ENCODE data around the gene GNAI3. TPM values are rescaled to one million over a fixed set of nuclear protein-coding genes. Genes with fewer than 3 reads are reported as not detected.

The GNAI3 gene
- total and polyA plus RNA-seq, 2 donors (not counting 3 experiments of a cell fraction or from before 2014, with no cell fraction given): 5.0 to 14.0 TPM

DNA sequence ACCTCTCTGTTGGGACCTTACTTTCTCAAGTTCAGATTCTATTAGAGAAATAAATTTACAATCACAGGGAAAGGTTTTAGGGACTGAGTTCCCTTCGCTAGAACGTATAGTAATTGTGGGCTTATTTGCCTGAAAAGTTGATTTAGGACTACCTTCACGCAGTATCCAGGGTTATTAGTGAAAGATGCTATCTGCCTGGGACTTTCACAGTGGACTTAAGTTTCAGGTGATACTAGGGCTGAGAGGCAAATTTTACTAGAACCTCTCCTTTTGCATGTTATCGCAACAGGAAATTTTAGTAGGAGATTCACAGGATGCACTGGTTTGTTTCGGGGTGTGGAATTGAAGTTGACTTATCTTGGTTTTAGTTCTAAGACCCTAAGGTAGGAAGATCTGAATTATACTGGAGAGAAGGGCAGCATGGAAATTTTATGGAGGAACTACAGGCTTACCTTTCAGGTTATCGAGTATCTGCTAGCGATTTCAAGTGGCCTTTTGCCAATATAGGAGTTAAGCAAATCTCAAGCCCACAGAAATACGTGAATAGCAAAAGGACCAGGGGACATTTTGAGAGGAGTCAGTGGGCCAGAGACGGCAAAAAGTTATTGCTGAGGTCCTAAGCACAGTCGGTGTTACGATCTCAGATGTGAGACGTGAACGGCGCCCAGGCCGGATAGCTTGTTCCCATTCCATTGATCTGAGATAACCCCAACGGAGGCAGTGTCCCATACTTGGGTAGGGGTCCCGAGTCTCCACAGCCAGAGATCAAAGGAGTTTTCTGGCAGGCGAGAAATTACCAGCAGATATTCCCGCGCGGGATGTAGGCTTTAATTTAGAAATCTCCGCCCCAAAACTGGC lies 723 bp upstream of the GNAI3 start:
- POLR2A ChIA-PET: interaction anchor here (1.2 to 2.1 kb wide), 5 partner anchors 12 to 93 kb away, joined by 3 to 12 read pairs (median 7); no protein-coding TSS in a partner anchor
- intact Hi-C loops (cut with micrococcal nuclease) (loop anchor here (1.0 to 10.0 kb wide), 4 partner anchors 34 to 437 kb away; partner anchors contain the start of gene AHCYL1), dilution Hi-C loops (cut with MboI; ENCODE audit: extremely low pct_ligation_motif_present, low sequenced_read_pairs) (no loop called here)
- DNase-seq (ENCODE audit: low read depth, low spot score) (peak; percentile 51), FAIRE-seq (no peak)
- H2AFZ ChIP-seq (ENCODE audit: low read depth, low read length): peak overlapping the region; percentile 2
- H3K27me3 ChIP-seq (ENCODE audit: control insufficient read depth in 2 of 2, insufficient read depth in 2 of 2, low read length in 2 of 2): peaks cover 0 to 2% of the 10 kb centered on the region in 2 experiments
- TF ChIP-seq POLR2A (IDR thresholded peaks at IDR 0.05; ENCODE audit: low read depth, low read length) (no peak), FOS (IDR thresholded peaks at IDR 0.05; ENCODE audit: borderline replicate concordance, insufficient read depth, low read length) (no peak), GATA2 (IDR thresholded peaks at IDR 0.05; ENCODE audit: insufficient read depth, insufficient read length, low read depth, low read length) (peak; percentile 6), MYC (IDR thresholded peaks at IDR 0.05; ENCODE audit: low read depth, low read length) (no peak), POLR2AphosphoS5 (IDR thresholded peaks at IDR 0.05; ENCODE audit: insufficient read depth, low read depth, low read length) (no peak)
- peaks cover 4% of the 10 kb centered on the region for H4K20me1 ChIP-seq (replicated peaks; ENCODE audit: control insufficient read depth, extremely low read depth, insufficient read depth, low read length)
- no peaks in the 10 kb centered on the region for H3K9me3 ChIP-seq (replicated peaks; ENCODE audit: control insufficient read depth, insufficient read depth, low read length)
- CTCF ChIA-PET: interaction anchor here (1.0 to 4.9 kb wide), 17 partner anchors 15 to 437 kb away, joined by 3 to 565 read pairs (median 11); partner anchors contain the start of genes AHCYL1, AMPD2, GNAT2 and GSTM1
- no peaks in the 10 kb centered on the region for H3K36me3 ChIP-seq (ENCODE audit: control insufficient read depth in 2 of 2, extremely low read depth in 1 of 2, insufficient read depth in 2 of 2, low read length in 2 of 2)
- H3K9me1 ChIP-seq (replicated peaks; ENCODE audit: control insufficient read depth, extremely low read depth, insufficient read depth, low read length): peaks cover 2% of the 10 kb centered on the region
- peak overlapping the region; percentile 95 for H3K4me2 ChIP-seq (ENCODE audit: insufficient read depth, low read length)
- H3K4me1 ChIP-seq (ENCODE audit: control insufficient read depth, extremely low read depth, insufficient read depth, low read length): peaks cover 29% of the 10 kb centered on the region
- BruUV-seq (replicated peaks): TSS peak; percentile 91
- peak overlapping the region; percentile 97 for H3K9ac ChIP-seq (replicated peaks; ENCODE audit: extremely low read depth, insufficient read depth, low read length)
- H3K79me2 ChIP-seq (ENCODE audit: control insufficient read depth, insufficient read depth, low read length): peaks cover 51% of the 10 kb centered on the region
- H3K27ac ChIP-seq (ENCODE audit: insufficient read depth, low read depth, low read length): peak overlapping the region; percentile 87
- H3K4me3 ChIP-seq (replicated peaks in 1 of 3; ENCODE audit: insufficient read depth in 1 of 3, low read depth in 1 of 3, low read length in 3 of 3): peak overlapping the region; percentile 75 to 98 (median 96)

DNA sequence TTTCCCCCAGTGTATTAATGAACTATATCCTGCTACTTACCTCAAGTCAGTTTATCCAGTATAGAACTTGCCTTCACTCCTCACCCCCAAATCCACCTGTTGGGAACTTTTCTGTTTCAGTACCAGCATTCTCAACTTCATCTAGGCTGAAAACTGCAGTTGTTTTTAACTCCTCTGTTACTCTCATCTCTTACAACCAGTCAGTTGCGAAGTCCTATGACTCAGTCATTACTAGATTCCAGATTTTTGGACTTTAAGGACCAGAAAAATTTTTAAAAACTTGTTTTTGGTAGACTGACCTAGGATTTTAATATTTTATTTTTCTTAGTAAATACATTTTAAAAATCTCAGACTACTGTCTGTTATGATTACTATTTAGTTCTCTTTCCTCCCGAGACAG lies 8.1 kb downstream of the GNAI3 start:
- peaks cover 100% of the 10 kb centered on the region for H3K79me2 ChIP-seq (ENCODE audit: control insufficient read depth, insufficient read depth, low read length)
- dilution Hi-C loops (cut with MboI; ENCODE audit: extremely low pct_ligation_motif_present, low sequenced_read_pairs) (no loop called here), intact Hi-C loops (cut with micrococcal nuclease) (no loop called here)
- no peak for TF ChIP-seq FOS (IDR thresholded peaks at IDR 0.05; ENCODE audit: borderline replicate concordance, insufficient read depth, low read length)
- TF ChIP-seq, protein P1, sequence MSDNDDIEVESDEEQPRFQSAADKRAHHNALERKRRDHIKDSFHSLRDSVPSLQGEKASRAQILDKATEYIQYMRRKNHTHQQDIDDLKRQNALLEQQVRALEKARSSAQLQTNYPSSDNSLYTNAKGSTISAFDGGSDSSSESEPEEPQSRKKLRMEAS (IDR thresholded peaks at IDR 0.05; ENCODE audit: insufficient read depth, insufficient read length): no peak
- no peak for TF ChIP-seq MYC (IDR thresholded peaks at IDR 0.05; ENCODE audit: low read depth, low read length)
- TF ChIP-seq POLR2A (IDR thresholded peaks at IDR 0.05; ENCODE audit: low read depth, low read length): no peak
- no peak for TF ChIP-seq JUN (IDR thresholded peaks at IDR 0.05; ENCODE audit: borderline replicate concordance, insufficient read depth, insufficient read length, low read depth)
- no peak for TF ChIP-seq POLR2AphosphoS5 (IDR thresholded peaks at IDR 0.05; ENCODE audit: insufficient read depth, low read depth, low read length)
- no peak for TF ChIP-seq GATA2 (IDR thresholded peaks at IDR 0.05; ENCODE audit: insufficient read depth, insufficient read length, low read depth, low read length)
- TF ChIP-seq, protein P2, sequence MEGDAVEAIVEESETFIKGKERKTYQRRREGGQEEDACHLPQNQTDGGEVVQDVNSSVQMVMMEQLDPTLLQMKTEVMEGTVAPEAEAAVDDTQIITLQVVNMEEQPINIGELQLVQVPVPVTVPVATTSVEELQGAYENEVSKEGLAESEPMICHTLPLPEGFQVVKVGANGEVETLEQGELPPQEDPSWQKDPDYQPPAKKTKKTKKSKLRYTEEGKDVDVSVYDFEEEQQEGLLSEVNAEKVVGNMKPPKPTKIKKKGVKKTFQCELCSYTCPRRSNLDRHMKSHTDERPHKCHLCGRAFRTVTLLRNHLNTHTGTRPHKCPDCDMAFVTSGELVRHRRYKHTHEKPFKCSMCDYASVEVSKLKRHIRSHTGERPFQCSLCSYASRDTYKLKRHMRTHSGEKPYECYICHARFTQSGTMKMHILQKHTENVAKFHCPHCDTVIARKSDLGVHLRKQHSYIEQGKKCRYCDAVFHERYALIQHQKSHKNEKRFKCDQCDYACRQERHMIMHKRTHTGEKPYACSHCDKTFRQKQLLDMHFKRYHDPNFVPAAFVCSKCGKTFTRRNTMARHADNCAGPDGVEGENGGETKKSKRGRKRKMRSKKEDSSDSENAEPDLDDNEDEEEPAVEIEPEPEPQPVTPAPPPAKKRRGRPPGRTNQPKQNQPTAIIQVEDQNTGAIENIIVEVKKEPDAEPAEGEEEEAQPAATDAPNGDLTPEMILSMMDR (IDR thresholded peaks at IDR 0.05; ENCODE audit: extremely low read depth in 1 of 2, insufficient read depth in 1 of 2, low read depth in 1 of 2, low read length in 2 of 2): no peak
- TF ChIP-seq EZH2 (IDR thresholded peaks at IDR 0.05; ENCODE audit: borderline replicate concordance, low read depth, low read length, severe bottlenecking): no peak
- no peaks in the 10 kb centered on the region for H3K9me3 ChIP-seq (replicated peaks; ENCODE audit: control insufficient read depth, insufficient read depth, low read length)
- H3K9ac ChIP-seq (replicated peaks; ENCODE audit: extremely low read depth, insufficient read depth, low read length): no peak overlapping the region
- H3K27me3 ChIP-seq (ENCODE audit: control insufficient read depth in 2 of 2, insufficient read depth in 2 of 2, low read length in 2 of 2): no peaks in the 10 kb centered on the region
- no peak overlapping the region for H2AFZ ChIP-seq (ENCODE audit: low read depth, low read length)
- ChIA-PET POLR2A (no interaction called here), CTCF (no interaction called here)
- no peak for DNase-seq (ENCODE audit: low read depth, low spot score)
- no peaks in the 10 kb centered on the region for H3K9me1 ChIP-seq (replicated peaks; ENCODE audit: control insufficient read depth, extremely low read depth, insufficient read depth, low read length)
- FAIRE-seq: no peak
- no peaks in the 10 kb centered on the region for H3K4me1 ChIP-seq (ENCODE audit: control insufficient read depth, extremely low read depth, insufficient read depth, low read length)
- no peak overlapping the region for H3K27ac ChIP-seq (ENCODE audit: insufficient read depth, low read depth, low read length)
- H3K36me3 ChIP-seq (ENCODE audit: control insufficient read depth in 2 of 2, extremely low read depth in 1 of 2, insufficient read depth in 2 of 2, low read length in 2 of 2): no peaks in the 10 kb centered on the region
- peaks cover 25% of the 10 kb centered on the region for H4K20me1 ChIP-seq (replicated peaks; ENCODE audit: control insufficient read depth, extremely low read depth, insufficient read depth, low read length)
- H3K4me3 ChIP-seq (replicated peaks in 1 of 3; ENCODE audit: insufficient read depth in 1 of 3, low read depth in 1 of 3, low read length in 3 of 3): no peak overlapping the region
- no TSS peak for BruUV-seq (replicated peaks)
- no peak overlapping the region for H3K4me2 ChIP-seq (ENCODE audit: insufficient read depth, low read length)

Data from endothelial cell of umbilical vein (primary cell).